CD4-positive, alpha-beta T cell treated with Interleukin-6 for 4 hours (primary cell): ENCODE data around the gene KCNIP4.

Experiments used
- DNase-seq: peaks from one replicate; pipeline ENCODE4 v3.0.0-alpha.2; 2020; ENCODE audit warnings: mixed read lengths

KCNIP4 gene

GRCh38 chr4:21012851-21013331, 935.7 kb downstream of the KCNIP4 start:
- DNase-seq: no peak

DNA sequence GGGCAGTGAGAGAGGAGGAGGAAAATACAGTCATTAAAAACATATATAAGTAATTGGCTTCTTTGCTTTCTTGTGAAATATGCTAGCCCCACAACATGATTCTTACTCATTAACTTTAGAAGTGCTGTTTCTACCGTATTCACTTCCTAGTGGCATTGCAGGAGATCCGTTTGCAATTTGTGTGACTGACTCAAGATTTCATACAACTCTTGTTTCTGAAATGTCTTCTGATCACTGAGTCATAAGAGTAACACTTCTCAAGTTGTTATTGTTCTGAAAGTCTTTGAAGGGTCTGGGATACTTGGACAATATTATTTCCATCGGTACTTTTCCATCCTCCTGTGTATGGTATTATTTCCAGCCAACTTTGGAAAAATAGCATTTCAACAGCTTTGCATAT, 937.5 kb downstream of the KCNIP4 start:
- DNase-seq: no peak

DNA sequence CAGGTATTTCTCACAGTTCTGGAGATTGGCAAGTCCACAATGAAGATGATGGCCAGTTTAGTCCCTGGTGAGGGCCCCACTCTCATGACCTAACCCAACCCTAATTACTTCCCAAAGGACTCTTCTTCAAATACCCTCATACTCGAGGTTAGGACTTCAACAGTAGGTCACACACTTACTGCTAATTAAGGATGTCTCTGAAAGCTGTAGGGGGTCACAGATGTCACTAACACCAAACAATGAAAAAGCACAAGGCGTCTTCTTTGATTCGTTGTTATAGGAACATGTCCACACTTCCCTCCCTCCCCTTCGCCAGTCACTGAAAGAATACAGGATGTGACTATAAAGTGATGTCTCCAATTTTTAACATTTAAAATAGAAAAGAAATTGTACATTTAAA, 938.6 kb downstream of the KCNIP4 start:
- DNase-seq: no peak

- no peak for DNase-seq
Observed at GRCh38 chr4:21005647-21006046, 942.9 kb downstream of the KCNIP4 start.

GRCh38 chr4:21002976-21003375, 945.6 kb downstream of the KCNIP4 start:
- DNase-seq: no peak

DNA sequence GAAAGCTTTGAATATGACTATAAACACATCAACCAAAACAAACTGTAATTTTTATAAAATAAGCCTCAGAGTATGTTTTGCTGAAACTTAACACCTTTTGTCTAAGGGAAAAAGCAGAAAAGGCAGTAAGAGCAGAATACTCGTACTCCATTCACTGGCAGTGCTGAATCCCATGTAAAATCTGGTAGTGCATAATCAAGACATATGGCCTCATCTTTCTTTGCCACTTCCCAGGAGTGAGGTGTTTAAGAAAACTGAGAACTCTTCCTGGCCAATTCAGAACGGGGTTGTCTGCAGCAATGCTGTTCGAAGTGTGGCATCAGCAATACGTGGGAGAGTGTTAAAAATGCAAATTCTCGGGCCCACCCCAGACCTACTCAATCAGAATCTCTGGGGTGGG, 946.3 kb downstream of the KCNIP4 start:
- no peak for DNase-seq

GRCh38 chr4:21001490-21001889, 947.1 kb downstream of the KCNIP4 start:
- DNase-seq: no peak

GRCh38 chr4:20997886-20998285, 950.7 kb downstream of the KCNIP4 start:
- no peak for DNase-seq

GRCh38 chr4:20995610-20996009, 953.0 kb downstream of the KCNIP4 start:
- DNase-seq: no peak

GRCh38 chr4:20995015-20995414, 953.6 kb downstream of the KCNIP4 start:
- DNase-seq: no peak

GRCh38 chr4:20992002-20992401, 956.6 kb downstream of the KCNIP4 start:
- DNase-seq: no peak

DNA sequence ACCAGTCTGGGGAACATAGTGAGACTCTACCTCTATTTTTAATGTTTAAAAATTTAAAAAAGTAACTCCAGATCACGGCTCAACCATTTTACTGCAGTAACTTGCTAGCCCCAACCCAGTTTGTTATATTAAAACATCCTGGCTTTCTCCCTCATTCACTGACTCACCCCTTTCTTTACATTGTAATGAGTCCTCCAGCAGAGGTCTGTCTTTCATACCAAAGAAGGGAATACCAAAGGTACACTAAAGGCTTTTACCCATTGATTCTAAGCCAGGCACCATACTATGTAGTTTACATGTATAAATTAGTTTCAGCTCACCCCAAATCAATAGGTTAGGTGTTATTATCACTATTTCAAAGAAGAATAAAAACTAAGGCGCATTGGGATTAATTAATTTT, 961.4 kb downstream of the KCNIP4 start:
- no peak for DNase-seq

DNA sequence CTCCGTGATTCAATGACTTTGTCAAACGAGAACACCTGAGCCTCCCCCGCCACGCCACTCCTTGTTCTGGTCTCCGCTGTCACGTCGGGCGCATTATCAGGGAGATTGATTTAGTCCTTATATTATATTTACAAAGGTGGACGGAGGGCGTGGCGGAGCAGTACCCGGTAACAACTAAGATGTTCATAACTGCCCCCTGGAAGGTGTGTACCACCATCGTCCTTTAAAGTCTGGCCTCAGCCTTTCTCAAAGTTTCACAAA, 964.1 kb downstream of the KCNIP4 start:
- no peak for DNase-seq

DNA sequence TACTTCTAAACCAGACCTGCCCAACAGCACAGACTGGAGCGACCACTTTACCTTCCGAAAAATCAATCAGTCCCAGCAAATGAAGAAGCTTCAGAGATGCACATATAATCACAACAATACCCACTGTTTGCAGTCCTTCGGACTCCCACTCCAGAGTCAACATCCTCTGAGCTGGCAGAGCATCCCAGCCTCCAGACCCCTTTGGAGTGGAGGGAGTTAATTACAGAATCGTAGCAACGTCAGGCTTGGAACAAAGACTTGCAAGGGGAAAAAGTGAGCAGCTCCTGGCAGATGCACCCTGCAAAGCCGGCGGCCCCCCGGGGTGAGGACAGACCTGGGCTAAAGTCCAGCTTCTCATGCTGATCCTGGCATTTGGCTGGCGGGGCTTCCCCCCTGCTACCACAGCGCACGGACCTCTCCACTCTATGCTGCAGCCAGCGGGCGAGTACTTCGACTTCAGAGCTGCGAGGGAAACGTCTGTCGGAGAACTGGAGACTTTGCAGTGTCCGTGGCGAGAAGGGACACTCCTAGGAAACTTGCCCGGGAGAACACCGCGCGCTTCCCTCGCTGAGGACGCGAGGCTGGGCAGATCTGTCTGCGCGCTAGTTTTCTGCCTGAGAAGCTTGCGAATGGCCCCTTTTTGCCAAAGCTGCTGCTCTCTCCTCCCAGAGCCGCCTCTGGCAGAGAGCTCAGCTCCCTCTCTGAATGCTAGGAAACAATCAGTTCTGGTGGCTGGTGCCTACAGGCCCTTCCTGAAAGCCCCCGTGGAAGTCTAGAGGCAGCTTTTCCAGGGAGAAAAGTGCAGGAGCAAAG, 964.6 kb downstream of the KCNIP4 start:
- DNase-seq: no peak

- no peak for DNase-seq
Observed at GRCh38 chr4:20982544-20982943, 966.0 kb downstream of the KCNIP4 start.

DNA sequence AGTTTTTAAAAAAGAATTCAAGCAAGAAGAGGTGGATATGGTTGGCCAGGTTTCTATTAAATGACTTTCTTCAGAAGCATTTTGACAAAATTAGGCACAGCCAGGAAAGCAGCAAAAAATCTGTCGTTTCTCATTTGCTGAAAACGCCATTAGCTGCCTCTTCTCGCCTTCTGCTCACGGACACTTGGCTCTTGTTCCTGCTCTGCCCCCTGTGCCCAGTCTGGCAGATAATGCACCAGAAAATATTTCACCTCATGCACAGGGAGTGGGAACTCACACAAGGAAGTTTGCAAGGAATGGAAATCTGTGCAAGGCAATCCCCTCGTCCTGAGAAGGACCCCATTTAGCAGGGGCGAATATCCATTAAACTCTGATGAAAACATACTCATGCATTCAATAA, 988.3 kb downstream of the KCNIP4 start:
- DNase-seq: no peak

- DNase-seq: no peak
Observed at GRCh38 chr4:20954541-20954940, 994.0 kb downstream of the KCNIP4 start.

DNA sequence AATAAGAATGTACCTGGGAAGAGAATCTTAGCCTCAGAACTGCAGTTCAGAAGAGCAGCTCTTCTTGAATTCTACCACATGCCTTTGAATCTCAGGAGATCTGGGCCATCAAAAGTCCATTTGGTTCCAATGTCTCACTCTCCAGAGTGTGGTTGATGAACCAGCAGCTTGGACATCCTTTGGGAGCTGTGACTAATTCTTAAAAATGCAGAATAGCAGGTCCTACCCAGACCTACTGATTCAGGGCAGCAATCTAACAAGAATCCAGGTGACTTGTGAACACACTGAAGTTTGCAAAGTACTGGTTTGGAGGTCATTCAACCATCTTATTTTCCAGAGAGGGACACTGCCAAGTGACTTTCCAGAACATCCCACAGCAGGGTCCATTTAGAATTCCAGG, 1003.6 kb downstream of the KCNIP4 start:
- no peak for DNase-seq

DNA sequence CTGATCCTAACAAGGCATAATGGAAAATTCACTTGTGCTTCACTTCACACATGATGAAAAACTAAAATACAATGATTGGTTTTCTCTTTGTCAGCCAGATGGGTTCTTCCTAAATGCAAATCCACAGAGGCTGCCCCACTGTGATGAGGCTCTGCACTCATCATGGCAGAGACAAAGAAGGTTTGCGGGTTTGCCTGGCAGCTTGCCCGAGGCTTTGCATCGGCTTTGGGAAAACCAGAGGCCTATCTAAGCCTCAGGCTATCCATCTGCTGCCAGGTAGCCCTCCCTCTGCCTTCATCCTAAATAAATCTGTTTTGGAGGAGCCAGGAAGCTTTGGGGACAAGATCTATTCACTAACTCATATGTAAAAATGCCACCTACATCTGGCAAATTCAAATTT, 1004.1 kb downstream of the KCNIP4 start:
- DNase-seq: no peak

- no peak for DNase-seq
Observed at GRCh38 chr4:20938204-20938603, 1010.4 kb downstream of the KCNIP4 start.

DNA sequence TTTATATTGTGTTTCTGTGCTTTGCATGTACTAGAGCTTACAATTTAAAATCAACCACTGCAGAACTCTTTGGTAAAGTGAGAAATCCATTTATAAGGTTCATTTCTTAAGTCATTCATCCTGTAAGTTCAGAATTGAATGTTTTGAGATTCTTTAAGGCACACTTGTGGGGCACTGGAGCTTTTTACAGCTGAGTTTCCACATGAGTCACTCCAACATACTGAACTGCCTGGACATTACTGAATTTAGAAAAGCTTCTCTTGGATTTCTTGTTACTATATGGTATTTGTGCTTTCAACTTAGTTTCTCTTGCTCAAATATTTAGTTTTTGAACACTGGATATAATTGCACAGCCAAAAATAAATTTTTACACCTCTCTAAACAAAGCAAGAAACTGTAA, 1022.0 kb downstream of the KCNIP4 start:
- no peak for DNase-seq

GRCh38 chr4:20925176-20925575, 1023.4 kb downstream of the KCNIP4 start:
- no peak for DNase-seq

DNA sequence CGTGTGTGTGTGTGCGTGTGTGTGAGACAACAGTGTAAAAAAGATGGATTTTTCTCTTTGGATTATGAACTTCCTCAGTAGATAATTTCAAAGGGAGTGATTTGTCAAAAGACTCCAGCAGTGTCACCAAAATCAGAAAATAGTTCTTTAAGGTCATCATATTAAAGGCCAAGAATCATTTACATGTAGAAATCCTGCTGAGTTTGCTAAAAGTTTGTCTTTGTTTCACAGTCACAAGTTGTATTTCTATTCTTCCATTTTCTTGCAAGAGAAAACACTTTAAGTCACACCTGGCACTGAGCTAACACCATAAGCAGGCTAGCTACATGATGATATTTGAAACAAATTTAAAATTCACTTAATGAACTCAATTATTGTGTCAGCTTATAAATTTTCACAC, 1025.6 kb downstream of the KCNIP4 start:
- DNase-seq: no peak

GRCh38 chr4:20916106-20916505, 1032.5 kb downstream of the KCNIP4 start:
- DNase-seq: no peak

GRCh38 chr4:20904966-20905365, 1043.6 kb downstream of the KCNIP4 start:
- no peak for DNase-seq
